ENCODE results near the gene PTPN3. TPM values are rescaled to one million over a fixed set of nuclear protein-coding genes. Genes with fewer than 3 reads are reported as not detected.

PTPN3 gene
- total RNA-seq, 1 donor from 2014 or later, result 9.2 TPM

DNA sequence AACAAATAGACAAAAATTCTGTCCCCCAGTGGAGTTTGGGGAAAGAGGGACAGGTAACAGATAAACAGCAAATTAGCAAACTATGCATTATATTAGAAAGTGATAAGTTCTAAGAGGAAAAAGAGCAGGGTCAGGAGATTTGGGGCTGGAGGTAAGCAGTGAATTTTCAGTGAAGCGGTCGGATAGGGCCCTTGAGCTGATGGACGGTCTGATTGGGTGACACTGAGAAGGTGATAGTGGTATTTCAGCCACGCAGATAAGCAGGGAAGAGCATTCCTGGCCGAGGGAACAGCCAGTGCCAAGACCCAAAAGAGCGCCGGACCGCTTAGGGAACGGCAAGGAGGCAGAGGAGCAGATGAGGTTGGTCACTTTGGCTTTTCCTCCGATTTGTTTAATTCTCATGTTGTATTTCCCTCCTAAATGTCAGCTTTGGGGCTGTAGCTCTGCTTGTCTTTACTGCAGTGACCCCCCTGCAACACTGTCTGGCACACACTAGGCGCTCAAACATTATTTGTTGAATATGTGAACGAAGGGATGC lies 1.1 kb upstream of the PTPN3 start:
- Mint-ChIP-seq H3K27me3 (ENCODE audit: low read depth) (peaks cover 71% of the 10 kb centered on the region), H3K36me3 (ENCODE audit: low read depth) (no peaks in the 10 kb centered on the region), H3K27ac (no peak overlapping the region), H3K4me1 (ENCODE audit: low read depth) (peaks cover 8% of the 10 kb centered on the region), H3K9me3 (no peaks in the 10 kb centered on the region), H3K4me3 (ENCODE audit: low read depth) (no peak overlapping the region)
- intact Hi-C loops (cut with micrococcal nuclease), result no loop called here
- DNase-seq (ENCODE audit: low spot score), result no peak

DNA sequence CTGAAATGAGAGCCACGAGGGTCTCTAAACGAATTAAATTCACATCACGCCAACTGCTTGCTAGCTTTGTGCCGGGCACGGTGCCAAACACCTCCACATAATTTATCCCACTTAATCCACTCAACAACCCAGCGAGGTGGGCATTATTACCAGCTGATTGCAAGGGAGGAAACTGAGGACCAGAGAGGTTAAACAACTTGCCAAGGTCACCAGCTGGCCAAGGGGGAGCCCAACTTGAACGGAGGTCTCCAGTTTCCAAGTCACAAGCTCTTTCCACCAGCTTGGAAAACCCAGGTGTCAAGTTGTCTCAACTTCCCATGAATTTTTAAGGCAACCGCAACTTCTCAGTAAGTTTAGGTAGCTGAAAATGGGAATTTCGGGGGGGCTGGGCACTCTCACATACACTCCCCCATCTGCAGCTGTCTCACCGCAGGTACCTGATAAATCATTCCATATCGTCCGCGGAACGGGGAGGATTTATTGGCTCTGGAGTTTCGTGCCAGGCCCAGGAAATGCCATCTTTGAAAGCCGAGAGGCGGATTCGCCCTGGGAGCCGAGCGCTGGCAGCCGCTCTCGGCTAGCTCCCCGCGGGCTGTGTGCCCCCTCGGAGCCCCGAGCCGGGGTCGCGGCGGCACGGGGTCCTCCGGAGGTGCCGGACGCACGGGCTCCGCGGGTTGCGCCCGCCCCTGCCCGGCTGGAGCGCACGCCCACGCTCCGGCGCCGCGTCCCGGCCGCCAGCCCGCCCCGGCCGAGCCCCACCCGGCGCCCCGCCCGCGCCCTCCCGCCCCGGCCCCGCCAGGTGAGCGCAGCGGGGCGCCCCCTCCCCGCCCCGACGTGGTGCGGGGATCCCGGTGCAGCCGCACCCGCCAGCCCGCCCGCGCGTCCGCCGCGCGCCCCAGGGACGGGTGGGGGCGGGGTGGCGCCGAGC lies 617 bp downstream of the PTPN3 start:
- Mint-ChIP-seq H3K9me3 (no peaks in the 10 kb centered on the region), H3K4me3 (ENCODE audit: low read depth) (no peak overlapping the region), H3K36me3 (ENCODE audit: low read depth) (no peaks in the 10 kb centered on the region), H3K27me3 (ENCODE audit: low read depth) (peaks cover 73% of the 10 kb centered on the region), H3K27ac (no peak overlapping the region), H3K4me1 (ENCODE audit: low read depth) (peaks cover 8% of the 10 kb centered on the region)
- intact Hi-C loops (cut with micrococcal nuclease), result no loop called here
- no peak for DNase-seq (ENCODE audit: low spot score)

DNA sequence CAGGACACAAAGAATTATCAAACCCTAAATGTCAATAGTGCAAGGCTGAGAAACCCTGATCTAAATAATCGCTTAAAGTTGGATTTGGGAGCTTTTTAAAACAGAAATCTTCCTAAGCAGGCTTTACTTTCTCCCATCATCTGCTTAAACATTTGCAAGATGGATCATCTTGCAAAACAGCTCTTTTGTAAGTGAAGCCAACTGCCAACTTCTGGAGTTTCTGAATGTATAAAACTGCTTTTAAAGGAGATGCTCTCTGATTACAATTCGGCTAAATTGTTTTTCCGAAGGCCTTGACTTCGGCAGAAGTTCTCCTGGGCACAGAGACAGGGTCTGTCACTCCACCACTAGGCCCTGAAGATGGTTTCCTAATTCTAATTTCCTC lies 1.3 kb downstream of the PTPN3 start:
- Mint-ChIP-seq H3K27ac (no peak overlapping the region), H3K36me3 (ENCODE audit: low read depth) (no peaks in the 10 kb centered on the region), H3K4me3 (ENCODE audit: low read depth) (no peak overlapping the region), H3K27me3 (ENCODE audit: low read depth) (peaks cover 71% of the 10 kb centered on the region), H3K4me1 (ENCODE audit: low read depth) (peaks cover 8% of the 10 kb centered on the region), H3K9me3 (no peaks in the 10 kb centered on the region)
- no peak for DNase-seq (ENCODE audit: low spot score)
- intact Hi-C loops (cut with micrococcal nuclease), result no loop called here

DNA sequence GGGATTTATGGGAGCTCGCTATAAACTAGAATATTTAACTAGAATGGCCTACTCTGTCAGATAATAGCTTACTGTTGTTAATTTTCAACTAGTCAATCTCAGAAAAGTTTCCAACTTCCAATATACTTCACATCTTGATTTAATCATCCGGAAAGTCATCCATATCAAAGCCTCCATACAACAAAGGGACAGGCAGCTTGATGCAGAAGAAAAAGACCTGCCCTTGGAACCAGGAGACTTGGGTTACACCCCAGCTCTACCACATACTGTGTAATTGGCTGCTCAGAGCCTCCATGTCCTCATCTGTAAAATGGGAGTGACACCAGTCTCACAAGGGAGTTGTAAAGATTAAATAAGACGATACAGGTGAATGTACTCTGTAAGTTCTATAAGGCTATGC lies 1.9 kb downstream of the PTPN3 start:
- H3K27ac Mint-ChIP-seq, result no peak overlapping the region
- no peak for DNase-seq (ENCODE audit: low spot score)
- H3K9me3 Mint-ChIP-seq, result no peaks in the 10 kb centered on the region
- no peak overlapping the region for H3K4me3 Mint-ChIP-seq (ENCODE audit: low read depth)
- H3K36me3 Mint-ChIP-seq (ENCODE audit: low read depth), result no peaks in the 10 kb centered on the region
- peaks cover 68% of the 10 kb centered on the region for H3K27me3 Mint-ChIP-seq (ENCODE audit: low read depth)
- intact Hi-C loops (cut with micrococcal nuclease), result no loop called here
- H3K4me1 Mint-ChIP-seq (ENCODE audit: low read depth), result peaks cover 8% of the 10 kb centered on the region

DNA sequence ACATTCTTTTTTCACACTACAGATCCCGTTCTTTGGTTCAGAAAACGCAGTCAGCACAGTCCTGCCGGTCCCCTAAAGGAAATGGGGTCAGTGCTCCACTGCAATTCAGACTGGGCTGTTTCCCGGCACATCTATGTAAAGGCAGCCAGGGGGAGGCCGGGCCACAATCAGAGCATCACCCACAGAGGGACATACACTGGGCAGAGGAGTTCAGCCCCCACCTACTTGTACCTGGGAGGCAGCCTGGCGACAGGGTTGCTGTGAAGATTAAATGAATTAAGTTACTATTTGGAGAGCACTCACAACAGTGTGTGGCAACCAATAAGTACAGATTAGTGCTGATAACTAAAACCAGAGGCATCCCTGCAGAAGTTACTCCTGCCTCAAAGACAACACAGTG lies 4.5 kb downstream of the PTPN3 start:
- peaks cover 8% of the 10 kb centered on the region for H3K4me1 Mint-ChIP-seq (ENCODE audit: low read depth)
- H3K9me3 Mint-ChIP-seq, result no peaks in the 10 kb centered on the region
- no peak for DNase-seq (ENCODE audit: low spot score)
- no peak overlapping the region for H3K27ac Mint-ChIP-seq
- H3K36me3 Mint-ChIP-seq (ENCODE audit: low read depth), result no peaks in the 10 kb centered on the region
- no peak overlapping the region for H3K4me3 Mint-ChIP-seq (ENCODE audit: low read depth)
- peaks cover 48% of the 10 kb centered on the region for H3K27me3 Mint-ChIP-seq (ENCODE audit: low read depth)
- intact Hi-C loops (cut with micrococcal nuclease), result no loop called here

DNA sequence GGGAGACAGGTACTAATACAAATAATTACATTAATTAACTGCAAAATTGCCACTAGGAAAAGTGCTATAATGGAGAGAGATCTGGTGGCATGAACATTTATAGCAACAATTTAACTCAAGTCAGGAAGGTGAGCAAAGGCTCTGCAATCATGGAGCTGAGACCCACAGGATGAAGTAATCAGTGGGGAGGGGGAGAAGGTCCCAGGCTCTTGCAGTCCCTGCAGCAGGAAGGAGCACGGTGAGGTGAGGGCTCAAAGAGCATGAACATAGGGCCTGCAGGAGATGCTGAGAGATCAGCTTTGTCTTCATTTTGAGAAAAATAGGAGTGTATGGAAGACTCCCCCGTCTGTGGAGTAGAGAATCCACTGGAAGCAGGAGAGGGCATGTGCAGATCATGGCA lies 6.5 kb downstream of the PTPN3 start:
- intact Hi-C loops (cut with micrococcal nuclease), result no loop called here
- Mint-ChIP-seq H3K4me1 (ENCODE audit: low read depth) (peaks cover 8% of the 10 kb centered on the region), H3K27ac (no peak overlapping the region), H3K36me3 (ENCODE audit: low read depth) (no peaks in the 10 kb centered on the region), H3K27me3 (ENCODE audit: low read depth) (peaks cover 43% of the 10 kb centered on the region), H3K9me3 (no peaks in the 10 kb centered on the region), H3K4me3 (ENCODE audit: low read depth) (no peak overlapping the region)
- DNase-seq (ENCODE audit: low spot score), result no peak

DNA sequence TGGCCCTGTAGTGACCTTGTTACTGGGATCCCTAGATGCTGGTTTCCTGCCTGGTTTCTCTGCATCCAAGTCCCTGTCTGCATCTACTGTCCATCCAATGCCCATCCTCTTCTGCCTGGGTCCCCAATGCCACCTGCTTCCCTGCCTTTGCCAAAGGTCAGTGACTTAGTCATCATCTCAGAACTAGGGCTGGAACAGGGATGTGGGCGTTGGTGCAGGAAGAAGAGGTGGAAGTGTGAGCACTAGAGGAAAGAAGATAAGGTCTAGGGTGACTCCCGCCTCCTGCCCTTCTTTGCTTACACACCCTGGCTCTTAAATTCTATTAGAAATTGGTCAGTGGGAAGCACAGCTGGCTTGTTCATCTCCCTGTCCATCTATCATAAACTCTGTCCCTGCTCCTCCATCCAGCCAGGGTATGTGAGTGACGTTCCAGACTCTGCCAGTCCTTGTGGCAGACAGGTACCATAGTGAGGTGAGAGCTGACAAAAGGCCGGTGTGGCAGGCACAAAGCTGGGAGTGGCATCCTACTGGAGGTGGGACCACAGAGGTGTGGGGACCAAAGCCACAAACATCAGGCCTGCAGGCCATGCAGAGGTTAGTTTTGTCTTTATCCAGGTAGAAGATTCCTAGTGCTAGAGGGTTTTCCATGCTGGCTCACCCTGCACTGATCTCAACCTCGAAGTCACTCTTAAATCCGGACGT lies 9.2 kb downstream of the PTPN3 start:
- H3K36me3 Mint-ChIP-seq (ENCODE audit: low read depth), result no peaks in the 10 kb centered on the region
- no peak overlapping the region for H3K27ac Mint-ChIP-seq
- no peak for DNase-seq (ENCODE audit: low spot score)
- intact Hi-C loops (cut with micrococcal nuclease), result no loop called here
- H3K4me3 Mint-ChIP-seq (ENCODE audit: low read depth), result no peak overlapping the region
- no peaks in the 10 kb centered on the region for H3K9me3 Mint-ChIP-seq
- H3K4me1 Mint-ChIP-seq (ENCODE audit: low read depth), result peaks cover 8% of the 10 kb centered on the region
- peaks cover 31% of the 10 kb centered on the region for H3K27me3 Mint-ChIP-seq (ENCODE audit: low read depth)

DNA sequence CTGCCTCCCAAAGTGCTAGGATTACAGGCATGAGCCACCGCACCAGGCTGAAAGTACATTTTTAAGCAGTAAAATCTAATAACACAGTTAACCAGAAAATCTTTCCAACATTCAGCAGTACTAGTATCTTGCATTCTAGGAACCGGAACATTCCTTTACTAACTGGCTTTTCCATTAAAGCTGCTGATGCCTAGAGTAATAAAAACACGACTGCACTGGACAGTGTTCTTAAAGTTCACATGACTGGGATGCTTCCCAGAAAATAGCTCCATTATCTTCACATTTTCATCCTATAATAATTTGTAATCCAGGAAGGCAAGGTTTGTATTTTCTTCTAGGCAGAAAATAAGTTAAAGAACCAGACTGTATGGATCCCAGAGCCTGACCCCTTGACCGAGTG lies 9.8 kb downstream of the PTPN3 start:
- Mint-ChIP-seq H3K27ac (no peak overlapping the region), H3K4me3 (ENCODE audit: low read depth) (no peak overlapping the region), H3K36me3 (ENCODE audit: low read depth) (no peaks in the 10 kb centered on the region), H3K27me3 (ENCODE audit: low read depth) (peaks cover 26% of the 10 kb centered on the region), H3K4me1 (ENCODE audit: low read depth) (peaks cover 8% of the 10 kb centered on the region), H3K9me3 (no peaks in the 10 kb centered on the region)
- intact Hi-C loops (cut with micrococcal nuclease), result no loop called here
- no peak for DNase-seq (ENCODE audit: low spot score)

DNA sequence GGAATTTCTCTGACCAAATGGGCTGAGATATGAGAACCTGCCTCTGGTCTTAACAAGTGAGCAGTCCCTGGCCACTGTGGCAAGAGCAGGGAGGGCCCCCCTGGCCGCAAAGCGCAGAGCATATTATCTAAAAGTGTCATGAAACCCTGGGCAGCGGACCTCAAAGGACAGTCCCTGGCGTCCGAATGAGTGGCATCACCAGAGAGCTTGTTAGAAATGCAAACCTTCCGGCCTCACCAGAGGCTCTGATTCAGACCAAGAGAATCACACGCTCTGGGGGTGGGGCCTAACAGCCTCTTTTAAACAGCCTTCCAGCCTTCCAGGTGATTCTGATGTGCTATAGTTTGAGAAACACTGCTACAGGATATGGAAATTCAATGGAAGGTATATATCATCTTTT lies 10.9 kb downstream of the PTPN3 start:
- DNase-seq (ENCODE audit: low spot score), result no peak
- intact Hi-C loops (cut with micrococcal nuclease), result no loop called here
- no peaks in the 10 kb centered on the region for H3K36me3 Mint-ChIP-seq (ENCODE audit: low read depth)
- peaks cover 12% of the 10 kb centered on the region for H3K4me1 Mint-ChIP-seq (ENCODE audit: low read depth)
- H3K9me3 Mint-ChIP-seq, result no peaks in the 10 kb centered on the region
- peaks cover 20% of the 10 kb centered on the region for H3K27me3 Mint-ChIP-seq (ENCODE audit: low read depth)
- H3K27ac Mint-ChIP-seq, result no peak overlapping the region
- H3K4me3 Mint-ChIP-seq (ENCODE audit: low read depth), result no peak overlapping the region

DNA sequence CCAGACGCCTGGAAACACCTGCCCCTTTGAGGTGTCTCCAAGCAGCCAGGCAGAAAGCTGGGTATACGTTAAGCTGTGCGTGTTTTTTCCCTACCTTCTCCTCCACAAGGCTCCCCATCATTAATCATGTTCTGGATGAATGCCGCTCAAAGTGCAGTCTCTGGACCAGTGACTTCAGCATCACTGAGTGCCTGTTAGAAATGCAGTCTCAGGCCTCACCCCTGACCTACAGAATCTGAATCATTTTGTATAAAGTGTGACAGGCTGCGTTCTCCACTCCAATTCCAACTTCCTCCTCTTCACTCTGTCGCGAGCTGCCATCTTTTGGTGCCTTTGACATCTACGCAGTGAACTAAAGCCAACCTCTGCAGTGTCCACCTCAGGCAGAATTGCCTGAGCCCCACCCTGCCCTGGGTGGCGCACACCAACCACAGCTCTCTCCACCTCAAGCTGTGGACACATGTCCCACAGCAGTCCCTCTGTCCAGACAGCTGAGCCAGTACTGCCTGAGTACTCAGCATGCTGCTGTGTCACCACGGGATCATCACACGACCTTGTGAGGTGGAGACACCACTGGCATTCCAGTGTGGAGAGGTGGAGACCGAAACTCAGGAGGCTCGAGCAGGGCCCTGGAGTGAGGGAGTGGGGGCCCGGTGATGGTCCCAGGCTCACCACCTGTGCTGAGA lies 14.2 kb downstream of the PTPN3 start:
- intact Hi-C loops (cut with micrococcal nuclease), result no loop called here
- Mint-ChIP-seq H3K9me3 (no peaks in the 10 kb centered on the region), H3K27me3 (ENCODE audit: low read depth) (peaks cover 15% of the 10 kb centered on the region), H3K27ac (no peak overlapping the region), H3K4me3 (ENCODE audit: low read depth) (no peak overlapping the region), H3K4me1 (ENCODE audit: low read depth) (peaks cover 21% of the 10 kb centered on the region), H3K36me3 (ENCODE audit: low read depth) (no peaks in the 10 kb centered on the region)
- no peak for DNase-seq (ENCODE audit: low spot score)

DNA sequence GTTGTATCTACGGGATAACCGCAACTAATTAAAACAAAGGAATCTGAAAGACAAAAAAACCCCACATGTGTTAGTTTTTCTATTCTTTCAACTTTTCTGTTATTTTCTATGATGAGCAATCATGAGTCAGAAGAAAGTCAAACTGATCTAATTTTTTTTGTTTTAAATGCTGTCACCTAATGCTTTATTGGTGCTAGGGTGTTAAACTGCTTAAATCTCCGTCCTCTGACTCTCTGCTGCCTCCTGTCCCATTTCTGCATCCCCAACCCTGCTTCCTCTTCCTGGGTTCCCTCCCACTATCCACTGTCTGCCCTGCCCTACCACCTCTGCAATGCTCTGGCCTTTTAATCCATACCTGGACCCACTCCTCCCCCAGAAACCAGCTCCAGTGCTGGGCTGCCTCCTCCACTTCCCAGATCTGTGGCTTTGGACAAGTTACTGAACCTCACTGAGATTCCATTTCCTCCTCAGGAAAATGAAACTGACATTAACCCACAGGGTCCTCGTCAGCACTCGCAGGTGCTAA lies 15.7 kb downstream of the PTPN3 start:
- Mint-ChIP-seq H3K4me3 (ENCODE audit: low read depth) (no peak overlapping the region), H3K27me3 (ENCODE audit: low read depth) (peaks cover 12% of the 10 kb centered on the region), H3K4me1 (ENCODE audit: low read depth) (peaks cover 18% of the 10 kb centered on the region), H3K27ac (no peak overlapping the region), H3K9me3 (no peaks in the 10 kb centered on the region), H3K36me3 (ENCODE audit: low read depth) (no peaks in the 10 kb centered on the region)
- no peak for DNase-seq (ENCODE audit: low spot score)
- intact Hi-C loops (cut with micrococcal nuclease), result no loop called here

DNA sequence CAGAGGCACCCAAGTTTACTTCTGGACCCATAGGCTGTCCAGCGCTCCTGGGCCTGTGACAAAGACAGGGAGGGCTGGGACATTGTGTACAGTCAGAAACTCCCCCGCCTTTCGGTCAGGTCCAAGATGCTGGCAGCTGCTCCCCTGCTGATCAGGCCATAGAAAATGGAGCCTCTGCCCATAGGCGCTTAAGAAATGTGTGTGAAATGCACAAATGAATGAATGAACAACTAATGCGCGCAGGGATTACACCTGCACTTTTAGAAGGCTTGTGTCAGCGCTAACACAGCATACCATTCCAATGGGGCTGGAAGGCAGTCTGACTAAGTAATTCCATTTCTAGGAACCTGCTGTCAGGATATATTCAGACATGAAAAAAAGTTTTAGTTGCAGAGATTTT lies 16.3 kb downstream of the PTPN3 start:
- peaks cover 19% of the 10 kb centered on the region for H3K4me1 Mint-ChIP-seq (ENCODE audit: low read depth)
- H3K27me3 Mint-ChIP-seq (ENCODE audit: low read depth), result peaks cover 10% of the 10 kb centered on the region
- no peak for DNase-seq (ENCODE audit: low spot score)
- no peak overlapping the region for H3K4me3 Mint-ChIP-seq (ENCODE audit: low read depth)
- no peaks in the 10 kb centered on the region for H3K36me3 Mint-ChIP-seq (ENCODE audit: low read depth)
- no peaks in the 10 kb centered on the region for H3K9me3 Mint-ChIP-seq
- no peak overlapping the region for H3K27ac Mint-ChIP-seq
- intact Hi-C loops (cut with micrococcal nuclease), result no loop called here
